ENCODE measurements around the gene EGFLAM. TPM values are rescaled to one million over a fixed set of nuclear protein-coding genes. Genes with fewer than 3 reads are reported as not detected.

EGFLAM gene
- total and polyA plus RNA-seq, 2 donors (not counting 1 experiment from before 2014, with no cell fraction given) = 0.33 to 20.0 TPM

GRCh38 chr5:38422622-38423021 lies 164.3 kb downstream of the EGFLAM start:
- Histone ChIP-seq H3K36me3 (ENCODE audit: control insufficient read depth, insufficient read depth, low read length) (no peaks in the 10 kb centered on the region), H4K20me1 (ENCODE audit: control insufficient read depth, extremely low read depth, insufficient read depth, low read length) (no peaks in the 10 kb centered on the region), H3K79me2 (ENCODE audit: control insufficient read depth, insufficient read depth, low read length) (no peaks in the 10 kb centered on the region), H2AFZ (ENCODE audit: low read length) (no peak overlapping the region), H3K9me3 (ENCODE audit: control insufficient read depth, insufficient read depth, low read depth, low read length) (no peaks in the 10 kb centered on the region), H3K4me3 (replicated peaks in 1 of 4; ENCODE audit: control extremely low read depth in 1 of 4, insufficient read depth in 1 of 4, low read depth in 3 of 4, low read length in 4 of 4) (no peak overlapping the region), H3K9ac (ENCODE audit: insufficient read depth, low read length) (no peak overlapping the region), H3K27me3 (ENCODE audit: control insufficient read depth, insufficient read depth, low read length) (no peaks in the 10 kb centered on the region), H3K4me2 (ENCODE audit: extremely low read depth, insufficient read depth, low read length) (no peak overlapping the region), H3K27ac (ENCODE audit: insufficient read depth, low read length) (no peak overlapping the region), H3K4me1 (ENCODE audit: control insufficient read depth, extremely low read depth, insufficient read depth, low read length) (peaks cover 25% of the 10 kb centered on the region)
- no peak for DNase-seq (ENCODE audit: low read depth in 2 of 2)
- no peak for TF ChIP-seq EZH2 (IDR thresholded peaks at IDR 0.05; ENCODE audit: low read length, missing control alignments)
- TF ChIP-seq, protein P1, sequence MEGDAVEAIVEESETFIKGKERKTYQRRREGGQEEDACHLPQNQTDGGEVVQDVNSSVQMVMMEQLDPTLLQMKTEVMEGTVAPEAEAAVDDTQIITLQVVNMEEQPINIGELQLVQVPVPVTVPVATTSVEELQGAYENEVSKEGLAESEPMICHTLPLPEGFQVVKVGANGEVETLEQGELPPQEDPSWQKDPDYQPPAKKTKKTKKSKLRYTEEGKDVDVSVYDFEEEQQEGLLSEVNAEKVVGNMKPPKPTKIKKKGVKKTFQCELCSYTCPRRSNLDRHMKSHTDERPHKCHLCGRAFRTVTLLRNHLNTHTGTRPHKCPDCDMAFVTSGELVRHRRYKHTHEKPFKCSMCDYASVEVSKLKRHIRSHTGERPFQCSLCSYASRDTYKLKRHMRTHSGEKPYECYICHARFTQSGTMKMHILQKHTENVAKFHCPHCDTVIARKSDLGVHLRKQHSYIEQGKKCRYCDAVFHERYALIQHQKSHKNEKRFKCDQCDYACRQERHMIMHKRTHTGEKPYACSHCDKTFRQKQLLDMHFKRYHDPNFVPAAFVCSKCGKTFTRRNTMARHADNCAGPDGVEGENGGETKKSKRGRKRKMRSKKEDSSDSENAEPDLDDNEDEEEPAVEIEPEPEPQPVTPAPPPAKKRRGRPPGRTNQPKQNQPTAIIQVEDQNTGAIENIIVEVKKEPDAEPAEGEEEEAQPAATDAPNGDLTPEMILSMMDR (conservative IDR thresholded peaks at IDR 0.05 in 1 of 2, IDR thresholded peaks at IDR 0.05 in 1 of 2; ENCODE audit: low read depth in 1 of 2, low read length in 2 of 2) = no peak

- H3K36me3 ChIP-seq (ENCODE audit: control insufficient read depth, insufficient read depth, low read length) = no peaks in the 10 kb centered on the region
- H4K20me1 ChIP-seq (ENCODE audit: control insufficient read depth, extremely low read depth, insufficient read depth, low read length) = no peaks in the 10 kb centered on the region
- no peak overlapping the region for H3K4me3 ChIP-seq (replicated peaks in 1 of 4; ENCODE audit: control extremely low read depth in 1 of 4, insufficient read depth in 1 of 4, low read depth in 3 of 4, low read length in 4 of 4)
- no peak overlapping the region for H3K4me2 ChIP-seq (ENCODE audit: extremely low read depth, insufficient read depth, low read length)
- peak in 1 of 2 donors; percentile 20 for DNase-seq (ENCODE audit: low read depth in 2 of 2)
- no peaks in the 10 kb centered on the region for H3K79me2 ChIP-seq (ENCODE audit: control insufficient read depth, insufficient read depth, low read length)
- no peak overlapping the region for H3K9ac ChIP-seq (ENCODE audit: insufficient read depth, low read length)
- no peak overlapping the region for H2AFZ ChIP-seq (ENCODE audit: low read length)
- no peak overlapping the region for H3K27ac ChIP-seq (ENCODE audit: insufficient read depth, low read length)
- H3K27me3 ChIP-seq (ENCODE audit: control insufficient read depth, insufficient read depth, low read length) = no peaks in the 10 kb centered on the region
- H3K4me1 ChIP-seq (ENCODE audit: control insufficient read depth, extremely low read depth, insufficient read depth, low read length) = peaks cover 33% of the 10 kb centered on the region
- H3K9me3 ChIP-seq (ENCODE audit: control insufficient read depth, insufficient read depth, low read depth, low read length) = no peaks in the 10 kb centered on the region
- TF ChIP-seq, protein P1 (conservative IDR thresholded peaks at IDR 0.05 in 1 of 2, IDR thresholded peaks at IDR 0.05 in 1 of 2; ENCODE audit: low read depth in 1 of 2, low read length in 2 of 2) = no peak
- no peak for TF ChIP-seq EZH2 (IDR thresholded peaks at IDR 0.05; ENCODE audit: low read length, missing control alignments)
Measured at GRCh38 chr5:38423276-38424147, 165.2 kb downstream of the EGFLAM start.

GRCh38 chr5:38424148-38425060 lies 166.0 kb downstream of the EGFLAM start:
- H3K27ac ChIP-seq (ENCODE audit: insufficient read depth, low read length) = no peak overlapping the region
- no peaks in the 10 kb centered on the region for H4K20me1 ChIP-seq (ENCODE audit: control insufficient read depth, extremely low read depth, insufficient read depth, low read length)
- DNase-seq (ENCODE audit: low read depth in 2 of 2) = no peak
- H3K36me3 ChIP-seq (ENCODE audit: control insufficient read depth, insufficient read depth, low read length) = no peaks in the 10 kb centered on the region
- no peak for TF ChIP-seq EZH2 (IDR thresholded peaks at IDR 0.05; ENCODE audit: low read length, missing control alignments)
- TF ChIP-seq, protein P1 (conservative IDR thresholded peaks at IDR 0.05 in 1 of 2, IDR thresholded peaks at IDR 0.05 in 1 of 2; ENCODE audit: low read depth in 1 of 2, low read length in 2 of 2) = no peak
- H3K79me2 ChIP-seq (ENCODE audit: control insufficient read depth, insufficient read depth, low read length) = no peaks in the 10 kb centered on the region
- H2AFZ ChIP-seq (ENCODE audit: low read length) = no peak overlapping the region
- no peak overlapping the region for H3K9ac ChIP-seq (ENCODE audit: insufficient read depth, low read length)
- no peak overlapping the region for H3K4me2 ChIP-seq (ENCODE audit: extremely low read depth, insufficient read depth, low read length)
- no peaks in the 10 kb centered on the region for H3K9me3 ChIP-seq (ENCODE audit: control insufficient read depth, insufficient read depth, low read depth, low read length)
- H3K4me1 ChIP-seq (ENCODE audit: control insufficient read depth, extremely low read depth, insufficient read depth, low read length) = peaks cover 34% of the 10 kb centered on the region
- H3K4me3 ChIP-seq (replicated peaks in 1 of 4; ENCODE audit: control extremely low read depth in 1 of 4, insufficient read depth in 1 of 4, low read depth in 3 of 4, low read length in 4 of 4) = no peak overlapping the region
- no peaks in the 10 kb centered on the region for H3K27me3 ChIP-seq (ENCODE audit: control insufficient read depth, insufficient read depth, low read length)

Data from fibroblast of lung (primary cell).